ENCODE measurements around the gene UXS1. TPM values are rescaled to one million over a fixed set of nuclear protein-coding genes. Genes with fewer than 3 reads are reported as not detected.

UXS1 gene
- total RNA-seq, 2 experiments from 2014 or later, result 20.5 to 21.9 TPM

GRCh38 chr2:106157416-106157815 lies 36.7 kb downstream of the UXS1 start:
- ChIA-PET POLR2A (no interaction called here), CTCF (ENCODE audit: unreplicated experiment) (no interaction called here)
- Histone ChIP-seq H3K4me3 (ENCODE audit: low read depth, low read length, poor library complexity, severe bottlenecking) (no peak overlapping the region), H2AFZ (ENCODE audit: low read length) (no peak overlapping the region), H3K9me2 (ENCODE audit: insufficient read depth, low read length) (no peaks in the 10 kb centered on the region), H3K4me2 (ENCODE audit: low read length) (no peak overlapping the region), H3K36me3 (ENCODE audit: insufficient read depth, low read length) (peaks cover 30% of the 10 kb centered on the region), H3K4me1 (ENCODE audit: insufficient read depth, low read length, poor library complexity, severe bottlenecking) (peaks cover 20% of the 10 kb centered on the region), H3K9me3 (ENCODE audit: low read length) (peaks cover 7% of the 10 kb centered on the region; the same call in 1 of the 2 replicates), H4K20me1 (ENCODE audit: insufficient read depth, low read length) (no peaks in the 10 kb centered on the region), H3K79me2 (ENCODE audit: insufficient read depth, low read depth, low read length) (no peaks in the 10 kb centered on the region), H3K27ac (ENCODE audit: low read depth, low read length, poor library complexity, severe bottlenecking) (no peak overlapping the region)
- TF ChIP-seq, protein P1, sequence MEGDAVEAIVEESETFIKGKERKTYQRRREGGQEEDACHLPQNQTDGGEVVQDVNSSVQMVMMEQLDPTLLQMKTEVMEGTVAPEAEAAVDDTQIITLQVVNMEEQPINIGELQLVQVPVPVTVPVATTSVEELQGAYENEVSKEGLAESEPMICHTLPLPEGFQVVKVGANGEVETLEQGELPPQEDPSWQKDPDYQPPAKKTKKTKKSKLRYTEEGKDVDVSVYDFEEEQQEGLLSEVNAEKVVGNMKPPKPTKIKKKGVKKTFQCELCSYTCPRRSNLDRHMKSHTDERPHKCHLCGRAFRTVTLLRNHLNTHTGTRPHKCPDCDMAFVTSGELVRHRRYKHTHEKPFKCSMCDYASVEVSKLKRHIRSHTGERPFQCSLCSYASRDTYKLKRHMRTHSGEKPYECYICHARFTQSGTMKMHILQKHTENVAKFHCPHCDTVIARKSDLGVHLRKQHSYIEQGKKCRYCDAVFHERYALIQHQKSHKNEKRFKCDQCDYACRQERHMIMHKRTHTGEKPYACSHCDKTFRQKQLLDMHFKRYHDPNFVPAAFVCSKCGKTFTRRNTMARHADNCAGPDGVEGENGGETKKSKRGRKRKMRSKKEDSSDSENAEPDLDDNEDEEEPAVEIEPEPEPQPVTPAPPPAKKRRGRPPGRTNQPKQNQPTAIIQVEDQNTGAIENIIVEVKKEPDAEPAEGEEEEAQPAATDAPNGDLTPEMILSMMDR (conservative IDR thresholded peaks at IDR 0.05; ENCODE audit: low read length), result no peak
- TF ChIP-seq EZH2phosphoT487 (IDR thresholded peaks at IDR 0.05; ENCODE audit: borderline replicate concordance, low read depth, low read length), result no peak
- no TSS peak for BruUV-seq (replicated peaks)
- intact Hi-C loops (cut with micrococcal nuclease; ENCODE audit: unreplicated experiment), result no loop called here
- DNase-seq (ENCODE audit: low spot score), result no peak

GRCh38 chr2:106156305-106157296 lies 37.5 kb downstream of the UXS1 start:
- Histone ChIP-seq H2AFZ (ENCODE audit: low read length) (no peak overlapping the region), H3K4me1 (ENCODE audit: insufficient read depth, low read length, poor library complexity, severe bottlenecking) (peaks cover 16% of the 10 kb centered on the region), H3K9me3 (ENCODE audit: low read length) (peaks cover 7% of the 10 kb centered on the region; the same call in 1 of the 2 replicates), H3K79me2 (ENCODE audit: insufficient read depth, low read depth, low read length) (no peaks in the 10 kb centered on the region), H3K9me2 (ENCODE audit: insufficient read depth, low read length) (no peaks in the 10 kb centered on the region), H4K20me1 (ENCODE audit: insufficient read depth, low read length) (no peaks in the 10 kb centered on the region), H3K4me2 (ENCODE audit: low read length) (no peak overlapping the region), H3K36me3 (ENCODE audit: insufficient read depth, low read length) (peaks cover 27% of the 10 kb centered on the region), H3K27ac (ENCODE audit: low read depth, low read length, poor library complexity, severe bottlenecking) (no peak overlapping the region), H3K4me3 (ENCODE audit: low read depth, low read length, poor library complexity, severe bottlenecking) (no peak overlapping the region)
- CTCF ChIA-PET (ENCODE audit: unreplicated experiment), result no interaction called here
- POLR2A ChIA-PET, result interaction anchor here (0.6 kb wide), 1 partner anchor 727 kb away, joined by 4 read pairs; no protein-coding TSS in a partner anchor
- no peak for DNase-seq (ENCODE audit: low spot score)
- TF ChIP-seq, protein P1 (conservative IDR thresholded peaks at IDR 0.05; ENCODE audit: low read length), result no peak
- TF ChIP-seq EZH2phosphoT487 (IDR thresholded peaks at IDR 0.05; ENCODE audit: borderline replicate concordance, low read depth, low read length), result no peak
- no TSS peak for BruUV-seq (replicated peaks)
- intact Hi-C loops (cut with micrococcal nuclease; ENCODE audit: unreplicated experiment), result no loop called here

DNA sequence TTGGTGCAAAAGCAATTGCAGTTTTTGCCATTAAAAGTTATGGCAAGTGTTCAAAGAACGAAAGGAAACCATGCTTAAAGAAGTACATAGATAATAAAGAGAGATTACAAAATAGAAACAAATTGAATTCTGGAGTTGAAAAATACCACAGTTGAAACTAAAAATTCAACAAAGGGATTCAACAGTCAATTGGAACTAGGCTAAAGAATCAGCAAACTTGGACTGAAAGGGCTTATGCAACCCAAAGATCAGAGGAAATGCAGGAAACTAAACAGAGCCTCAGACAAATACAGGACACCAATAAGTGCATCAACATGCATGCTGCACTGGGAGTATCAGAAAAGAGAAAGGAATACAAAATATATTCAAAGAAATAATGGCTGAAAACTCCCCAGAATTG lies 40.3 kb downstream of the UXS1 start:
- Histone ChIP-seq H3K79me2 (ENCODE audit: insufficient read depth, low read depth, low read length) (no peaks in the 10 kb centered on the region), H3K9me2 (ENCODE audit: insufficient read depth, low read length) (no peaks in the 10 kb centered on the region), H3K4me1 (ENCODE audit: insufficient read depth, low read length, poor library complexity, severe bottlenecking) (no peaks in the 10 kb centered on the region), H3K4me3 (ENCODE audit: low read depth, low read length, poor library complexity, severe bottlenecking) (no peak overlapping the region), H2AFZ (ENCODE audit: low read length) (no peak overlapping the region), H3K9me3 (ENCODE audit: low read length) (peaks cover 7% of the 10 kb centered on the region; the same call in 1 of the 2 replicates), H3K27ac (ENCODE audit: low read depth, low read length, poor library complexity, severe bottlenecking) (no peak overlapping the region), H4K20me1 (ENCODE audit: insufficient read depth, low read length) (no peaks in the 10 kb centered on the region), H3K36me3 (ENCODE audit: insufficient read depth, low read length) (peaks cover 27% of the 10 kb centered on the region), H3K4me2 (ENCODE audit: low read length) (no peak overlapping the region)
- TF ChIP-seq, protein P1 (conservative IDR thresholded peaks at IDR 0.05; ENCODE audit: low read length), result no peak
- TF ChIP-seq EZH2phosphoT487 (IDR thresholded peaks at IDR 0.05; ENCODE audit: borderline replicate concordance, low read depth, low read length), result no peak
- no peak for DNase-seq (ENCODE audit: low spot score)
- ChIA-PET CTCF (ENCODE audit: unreplicated experiment) (no interaction called here), POLR2A (no interaction called here)
- intact Hi-C loops (cut with micrococcal nuclease; ENCODE audit: unreplicated experiment), result no loop called here
- BruUV-seq (replicated peaks), result no TSS peak
